AG20443 (cell line): Measurements from ENCODE around the gene HLA-DQA1.
"Not testable (repeated sequence)": the region's sequence is repeated elsewhere in the genome, so short reads cannot be mapped to it uniquely, and the experiment has no call there.

Experiments used
- DNase-seq: peaks from one replicate; pipeline ENCODE4 v3.0.0; 2012; ENCODE audit warnings: low spot score, mixed read lengths

HLA-DQA1 gene

DNA sequence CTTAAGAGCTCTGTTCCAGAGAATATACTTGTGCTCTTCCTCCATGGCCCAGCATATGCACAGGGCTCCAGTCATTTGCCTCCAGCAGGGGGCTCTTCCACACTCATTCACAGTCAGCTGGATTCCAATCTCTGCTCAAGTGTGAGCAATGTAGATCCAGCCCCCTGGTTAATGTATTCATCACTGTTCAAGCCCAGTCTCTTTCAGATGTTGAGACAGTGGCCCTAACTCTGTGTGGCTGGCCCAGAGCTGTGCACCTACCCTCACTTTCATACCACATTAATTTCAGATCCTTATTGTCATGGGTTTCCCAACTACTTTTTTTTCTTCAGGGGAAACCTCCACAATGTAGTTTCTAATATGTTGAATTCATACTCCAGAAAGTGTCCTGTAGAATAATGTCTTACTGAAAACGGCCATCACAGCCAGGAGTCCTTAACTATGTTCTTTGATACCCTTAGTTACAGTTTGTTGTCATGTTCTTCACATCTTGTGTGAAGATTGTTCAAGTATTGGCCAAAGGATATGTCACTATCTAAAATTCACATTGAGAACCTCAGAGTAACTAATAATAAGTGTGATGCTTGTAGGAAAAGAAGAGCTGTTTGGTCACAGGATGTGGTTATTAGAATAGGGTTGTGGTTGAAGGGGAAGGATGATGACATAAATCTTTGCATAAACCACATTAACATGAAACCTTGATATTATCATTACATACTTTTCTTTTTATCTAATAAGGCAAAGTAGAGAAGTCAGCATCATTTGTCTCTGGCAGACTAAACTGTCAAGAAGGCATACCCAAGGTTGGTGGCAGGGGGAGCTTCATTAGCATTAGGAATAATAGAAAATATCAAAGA lies 14.4 kb upstream of the HLA-DQA1 start:
- DNase-seq = no peak

DNA sequence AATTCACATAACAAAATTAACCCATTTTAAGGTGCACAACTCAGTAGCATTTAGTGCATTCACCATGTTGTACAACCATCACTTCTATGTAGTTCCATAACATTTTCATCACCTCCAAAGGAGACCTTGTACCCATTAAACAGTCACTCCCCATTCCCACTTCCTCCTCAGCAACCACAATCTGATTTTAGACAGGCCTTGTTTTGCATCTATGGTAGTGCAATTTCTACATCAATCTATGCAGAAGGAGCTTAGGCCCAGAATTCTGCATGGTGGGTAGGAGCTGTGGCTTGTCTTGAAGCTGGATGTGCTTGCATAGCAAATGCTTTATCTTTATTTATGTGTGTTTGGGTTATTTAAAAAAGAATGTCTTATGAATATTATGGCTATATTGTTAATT lies 13.5 kb upstream of the HLA-DQA1 start:
- DNase-seq = no peak

DNA sequence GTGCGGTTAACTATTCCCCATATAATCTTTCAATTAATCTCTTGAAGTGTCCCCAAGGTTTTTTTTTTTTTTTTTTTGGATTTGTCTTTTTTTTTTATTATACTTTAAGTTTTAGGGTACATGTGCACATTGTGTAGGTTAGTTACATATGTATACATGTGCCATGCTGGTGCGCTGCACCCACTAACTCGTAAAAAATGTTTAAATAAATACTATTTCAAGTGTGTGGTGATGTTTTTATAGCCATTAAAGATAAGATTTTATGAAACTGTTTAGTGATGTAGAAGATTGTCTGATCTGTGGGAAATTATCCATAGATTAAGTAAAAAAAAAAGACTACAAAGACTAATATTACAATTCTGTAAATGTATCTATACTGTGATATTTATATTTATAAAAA lies 12.6 kb upstream of the HLA-DQA1 start:
- DNase-seq = no peak

DNA sequence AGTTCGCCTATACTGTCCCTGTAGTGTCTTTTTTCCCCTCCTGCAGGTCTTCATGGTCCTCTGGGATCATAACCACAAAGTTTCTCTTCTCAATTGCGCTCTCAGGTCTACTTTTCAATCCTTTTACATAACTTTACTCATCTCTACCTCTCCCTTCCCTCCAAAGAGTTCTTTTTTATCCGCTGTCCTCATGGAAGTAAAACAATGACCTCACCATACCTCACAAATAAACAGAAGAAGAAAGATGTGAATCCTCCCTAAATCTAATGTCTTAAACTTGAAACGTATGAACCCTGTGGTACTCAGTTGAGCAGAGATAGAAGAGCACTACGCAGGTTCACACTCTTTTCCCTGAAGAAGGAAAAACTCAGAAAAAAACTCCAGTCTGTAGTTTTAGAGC lies 12.1 kb upstream of the HLA-DQA1 start:
- no peak for DNase-seq

DNA sequence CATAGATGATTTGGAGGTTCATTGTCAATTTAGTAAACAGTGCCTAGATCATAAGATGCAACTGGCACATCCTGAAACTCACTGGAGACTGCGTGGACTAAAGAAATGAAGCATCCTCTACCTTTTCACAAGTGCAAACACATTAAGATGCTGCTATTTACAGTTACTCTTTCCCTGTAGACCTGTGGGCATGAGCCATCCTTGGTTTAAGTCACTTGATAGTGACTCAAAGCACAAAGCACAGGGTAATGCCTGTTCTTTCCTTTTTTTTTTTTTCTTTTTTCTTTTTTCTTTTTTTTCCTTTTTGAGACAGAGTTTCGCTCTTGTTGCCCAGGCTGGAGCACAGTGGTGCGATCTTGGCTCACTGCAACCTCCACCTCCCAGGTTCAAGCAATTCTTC lies 10.0 kb upstream of the HLA-DQA1 start:
- DNase-seq = no peak

DNA sequence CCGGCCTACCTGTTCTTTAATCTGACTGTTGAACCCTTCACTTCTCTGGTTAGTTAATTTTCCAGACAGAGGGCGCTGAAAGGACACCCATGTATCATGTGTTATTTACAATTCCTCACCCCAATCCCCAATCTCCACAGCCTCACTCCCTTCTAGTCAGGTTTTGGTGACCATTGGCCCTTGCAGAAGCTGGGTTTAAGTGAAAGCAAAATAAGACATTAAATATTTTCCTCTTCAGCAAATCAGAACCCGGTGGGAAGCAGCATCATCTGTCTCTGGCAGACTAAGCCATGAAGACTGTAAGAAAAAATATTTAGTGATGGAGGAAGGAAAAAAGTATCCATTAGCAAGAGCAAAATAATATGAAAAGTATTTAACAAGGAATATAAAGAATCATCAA lies 9.4 kb upstream of the HLA-DQA1 start:
- DNase-seq = peak; percentile 24

DNA sequence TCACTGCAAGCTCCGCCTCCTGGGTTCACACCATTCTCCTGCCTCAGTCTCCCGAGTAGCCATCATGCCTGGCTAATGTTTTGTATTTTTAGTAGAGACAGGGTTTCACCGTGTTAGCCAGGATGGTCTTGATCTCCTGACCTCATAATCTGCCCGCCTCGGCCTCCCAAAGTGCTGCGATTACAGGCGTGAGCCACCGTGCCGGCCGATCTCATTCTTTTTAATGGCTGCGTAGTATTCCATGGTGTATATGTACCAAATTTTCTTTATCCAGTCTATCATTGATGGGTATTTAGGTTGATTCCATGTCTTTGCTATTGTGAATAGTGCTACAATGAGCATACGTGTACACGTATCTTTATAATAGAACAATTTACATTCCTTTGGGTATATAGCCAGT lies 7.4 kb upstream of the HLA-DQA1 start:
- not testable (repeated sequence) for DNase-seq

DNA sequence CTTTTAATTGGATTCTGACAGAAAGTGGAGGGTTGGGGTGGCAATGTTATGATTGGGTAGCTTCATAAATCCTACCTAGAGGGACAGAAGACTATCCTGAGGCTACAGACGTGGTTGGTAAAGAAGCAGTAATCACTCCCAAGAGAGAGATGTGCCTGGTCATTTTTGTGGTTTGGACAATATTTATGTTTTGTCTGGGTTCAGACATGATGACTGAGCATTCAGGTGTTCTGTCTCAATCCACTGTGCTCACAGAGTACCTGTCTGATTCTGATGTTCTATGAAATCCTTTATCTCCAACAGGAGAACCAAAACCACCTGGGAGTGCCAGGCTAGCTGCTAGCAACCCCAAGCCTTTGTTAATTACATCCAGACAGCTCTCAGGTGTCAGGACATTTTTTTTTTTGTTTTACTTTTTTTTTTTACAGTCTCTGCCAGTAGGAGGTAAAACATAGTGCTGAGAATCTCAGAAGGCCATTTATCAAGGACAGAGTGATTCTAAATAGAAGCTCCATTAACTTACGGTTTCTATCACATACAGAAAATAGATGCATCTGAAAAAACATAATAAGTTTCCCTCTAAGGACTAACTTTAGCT lies 1.6 kb upstream of the HLA-DQA1 start:
- DNase-seq = no peak

DNA sequence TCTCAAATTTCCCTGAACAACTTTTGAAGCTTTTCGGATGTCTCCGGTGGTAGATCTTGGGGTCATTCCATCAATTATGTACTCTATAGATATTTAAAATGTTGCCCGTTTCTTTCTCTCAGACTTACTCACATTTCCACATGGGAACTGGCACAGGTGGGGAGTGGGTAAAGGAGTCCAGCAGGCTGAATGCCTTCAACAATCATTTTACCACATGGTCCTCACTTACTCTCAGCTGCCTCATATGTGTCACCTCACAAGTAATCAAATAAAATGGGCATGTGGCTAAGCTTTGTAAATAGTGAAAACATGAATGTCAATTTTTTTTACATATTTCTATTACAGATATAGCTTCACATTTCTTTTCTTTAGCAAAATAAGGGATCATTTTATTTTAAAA lies 677 bp downstream of the HLA-DQA1 start:
- DNase-seq = no peak

DNA sequence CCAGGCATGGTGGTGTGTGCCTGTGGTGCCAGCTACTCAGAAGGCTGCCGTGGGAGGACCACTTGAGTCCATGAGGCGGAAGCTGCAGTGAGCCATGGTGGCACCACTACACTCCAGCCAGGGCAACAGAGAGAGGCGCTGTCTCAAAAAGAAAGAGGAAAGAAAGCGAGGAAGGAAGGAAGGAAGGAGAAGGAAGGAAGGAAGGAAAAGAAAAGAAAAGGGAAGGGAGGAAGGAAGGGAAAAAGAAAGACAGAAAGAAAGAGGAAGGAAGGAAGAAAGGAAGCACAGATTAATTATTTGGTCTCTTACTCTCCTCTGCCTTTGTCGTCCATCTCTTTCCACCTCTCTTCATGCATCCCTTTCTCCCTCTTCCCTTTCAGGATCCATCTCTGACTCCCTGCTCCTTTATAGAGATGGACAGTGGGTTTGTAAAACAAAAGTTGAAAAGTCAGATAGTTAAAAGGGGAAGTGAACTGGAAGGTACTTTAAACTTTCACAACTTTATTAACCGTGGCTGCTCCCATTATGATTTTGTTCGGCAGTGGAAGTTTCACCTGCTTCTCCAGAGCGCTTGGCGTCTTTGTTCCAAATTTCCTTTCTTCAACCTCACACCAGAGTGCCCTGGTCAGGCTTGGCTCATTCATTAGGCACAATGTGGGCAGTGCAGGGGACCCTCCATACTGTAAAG lies 1.5 kb downstream of the HLA-DQA1 start:
- no peak for DNase-seq

DNA sequence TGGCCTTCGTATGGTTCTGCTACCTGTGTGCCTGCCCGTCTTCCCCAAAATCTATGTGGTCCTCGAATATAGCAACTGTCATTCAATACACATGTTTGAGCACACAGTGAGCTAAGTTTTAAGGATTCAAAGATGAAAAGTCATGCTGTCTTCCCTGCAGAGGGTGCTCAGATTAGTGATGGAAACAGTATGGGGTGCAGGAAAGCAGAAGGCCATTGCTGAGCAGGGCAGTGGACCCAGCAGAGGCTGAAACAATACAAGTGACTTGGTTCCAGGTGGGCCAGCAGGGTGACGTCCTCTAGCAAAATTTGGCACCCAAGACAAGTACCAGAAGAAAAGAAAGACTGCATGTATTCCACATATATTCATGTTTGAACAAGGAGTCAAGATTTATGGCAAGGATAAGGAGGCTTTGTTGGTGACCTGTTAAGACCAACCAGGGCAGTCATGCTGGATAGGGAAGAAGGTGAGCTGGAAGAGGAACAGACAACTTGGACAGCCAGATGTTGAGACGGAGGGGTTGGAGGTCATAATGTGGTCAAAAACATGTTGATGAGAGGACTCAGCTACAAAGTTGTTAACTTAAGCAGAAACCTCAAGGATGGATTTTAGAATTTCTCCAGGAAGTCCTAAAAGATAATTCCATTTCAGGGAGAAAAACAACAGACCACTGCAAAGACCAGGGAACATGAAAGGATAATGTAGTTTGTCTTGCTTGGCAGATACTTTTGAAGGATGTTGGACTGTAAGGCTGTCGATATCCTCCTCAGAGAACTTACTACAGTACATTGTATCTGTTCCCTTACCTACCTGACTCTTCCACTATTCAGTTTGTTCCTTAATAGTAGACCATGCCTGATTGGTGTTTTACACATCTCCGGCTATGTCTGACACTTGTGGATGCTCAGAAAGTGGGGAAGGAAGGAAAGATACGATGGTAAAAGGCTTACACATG lies 2.5 kb downstream of the HLA-DQA1 start:
- no peak for DNase-seq

DNA sequence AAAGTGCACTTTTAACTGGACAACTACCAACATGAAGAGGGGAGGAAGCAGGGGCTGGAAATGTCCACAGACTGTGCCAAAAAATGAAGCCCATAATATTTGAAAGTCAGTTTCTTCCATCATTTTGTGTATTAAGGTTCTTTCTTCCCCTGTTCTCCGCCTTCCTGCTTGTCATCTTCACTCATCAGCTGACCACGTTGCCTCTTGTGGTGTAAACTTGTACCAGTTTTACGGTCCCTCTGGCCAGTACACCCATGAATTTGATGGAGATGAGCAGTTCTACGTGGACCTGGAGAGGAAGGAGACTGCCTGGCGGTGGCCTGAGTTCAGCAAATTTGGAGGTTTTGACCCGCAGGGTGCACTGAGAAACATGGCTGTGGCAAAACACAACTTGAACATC lies 3.9 kb downstream of the HLA-DQA1 start:
- DNase-seq = no peak

DNA sequence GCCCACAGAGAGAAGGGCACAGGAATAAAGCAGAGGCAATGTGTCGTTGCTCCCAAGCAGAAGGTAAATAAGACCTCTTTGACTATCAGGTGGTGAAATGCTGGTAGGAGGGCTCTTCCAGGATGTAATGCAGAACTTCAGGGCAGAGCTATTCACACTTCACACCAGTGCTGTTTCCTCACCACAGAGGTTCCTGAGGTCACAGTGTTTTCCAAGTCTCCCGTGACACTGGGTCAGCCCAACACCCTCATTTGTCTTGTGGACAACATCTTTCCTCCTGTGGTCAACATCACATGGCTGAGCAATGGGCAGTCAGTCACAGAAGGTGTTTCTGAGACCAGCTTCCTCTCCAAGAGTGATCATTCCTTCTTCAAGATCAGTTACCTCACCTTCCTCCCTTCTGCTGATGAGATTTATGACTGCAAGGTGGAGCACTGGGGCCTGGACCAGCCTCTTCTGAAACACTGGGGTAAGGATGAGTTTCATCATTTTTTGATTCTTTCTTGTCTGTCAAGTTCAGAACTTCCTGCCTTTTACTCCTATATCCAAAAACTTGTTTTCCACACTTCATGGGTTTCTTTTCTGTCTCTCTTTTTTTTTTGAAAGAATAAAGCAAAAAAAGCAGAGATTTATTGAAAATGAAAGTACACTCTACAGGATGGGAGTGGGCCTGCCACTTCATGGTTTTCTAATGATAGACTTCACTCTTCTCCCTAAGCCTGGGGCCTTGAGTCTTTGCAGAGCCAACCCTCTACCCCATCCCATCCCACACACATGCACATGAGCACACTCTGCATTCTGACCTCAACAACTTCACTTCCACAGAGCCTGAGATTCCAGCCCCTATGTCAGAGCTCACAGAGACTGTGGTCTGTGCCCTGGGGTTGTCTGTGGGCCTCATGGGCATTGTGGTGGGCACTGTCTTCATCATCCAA lies 4.8 kb downstream of the HLA-DQA1 start:
- DNase-seq = not testable (repeated sequence)

DNA sequence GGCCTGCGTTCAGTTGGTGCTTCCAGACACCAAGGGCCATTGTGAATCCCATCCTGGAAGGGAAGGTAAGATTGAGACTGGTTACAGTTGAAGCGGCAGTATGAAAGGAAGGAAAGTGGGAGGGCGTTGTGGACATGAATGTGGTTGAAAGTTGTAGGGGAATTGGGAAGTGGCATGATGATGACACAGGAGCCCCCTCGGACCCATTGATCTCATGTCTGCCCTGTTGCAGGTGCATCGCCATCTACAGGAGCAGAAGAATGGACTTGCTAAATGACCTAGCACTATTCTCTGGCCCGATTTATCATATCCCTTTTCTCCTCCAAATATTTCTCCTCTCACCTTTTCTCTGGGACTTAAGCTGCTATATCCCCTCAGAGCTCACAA lies 5.5 kb downstream of the HLA-DQA1 start:
- no peak for DNase-seq

DNA sequence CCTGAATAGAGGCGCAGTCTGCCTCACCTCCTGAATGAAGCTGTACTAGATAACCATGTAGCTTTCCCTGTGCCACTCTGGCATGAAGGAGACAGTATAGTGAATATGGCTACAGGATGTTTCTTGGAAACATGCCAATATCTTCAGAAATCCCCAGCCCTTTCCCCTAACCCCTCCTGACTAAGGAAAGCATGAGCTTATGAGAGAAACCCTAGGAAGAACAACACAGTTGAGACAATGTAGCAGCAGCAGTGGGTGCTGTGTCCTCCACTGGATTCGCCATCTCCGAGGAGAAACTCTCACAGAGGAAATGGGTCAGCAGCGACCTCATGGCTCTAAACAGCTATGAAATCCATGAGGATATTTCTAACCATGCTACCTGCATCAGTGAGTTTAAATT lies 6.7 kb downstream of the HLA-DQA1 start:
- DNase-seq = no peak

DNA sequence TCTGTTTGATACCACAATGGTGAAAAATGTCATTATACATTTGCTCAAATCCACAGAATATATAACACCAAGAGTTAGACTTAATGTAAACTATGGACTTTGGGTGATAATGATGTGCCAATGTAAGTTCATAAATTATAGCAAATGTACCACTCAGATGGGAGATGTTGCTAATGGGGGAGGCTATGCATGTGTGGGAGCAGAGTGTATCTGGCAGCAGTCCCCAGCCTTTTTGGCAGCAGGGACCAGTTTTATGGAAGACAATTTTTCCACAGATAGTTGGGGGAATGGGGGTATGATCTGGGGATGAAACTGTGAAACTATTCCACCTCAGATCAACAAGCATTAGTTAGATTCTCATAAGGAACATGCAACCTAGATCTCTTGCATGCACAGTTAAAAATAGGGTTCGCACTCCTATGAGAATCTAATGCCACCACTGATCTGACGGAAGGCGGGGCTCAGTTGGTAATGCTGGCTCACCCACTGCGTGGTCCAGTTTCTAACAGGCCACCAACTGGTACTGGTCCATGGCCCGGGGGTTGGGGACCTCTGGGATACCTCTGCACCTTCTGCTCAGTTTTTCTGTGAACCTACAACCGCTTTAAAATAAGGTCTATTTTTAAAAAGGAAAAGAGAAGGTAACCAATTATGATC lies 8.0 kb downstream of the HLA-DQA1 start:
- no peak for DNase-seq

DNA sequence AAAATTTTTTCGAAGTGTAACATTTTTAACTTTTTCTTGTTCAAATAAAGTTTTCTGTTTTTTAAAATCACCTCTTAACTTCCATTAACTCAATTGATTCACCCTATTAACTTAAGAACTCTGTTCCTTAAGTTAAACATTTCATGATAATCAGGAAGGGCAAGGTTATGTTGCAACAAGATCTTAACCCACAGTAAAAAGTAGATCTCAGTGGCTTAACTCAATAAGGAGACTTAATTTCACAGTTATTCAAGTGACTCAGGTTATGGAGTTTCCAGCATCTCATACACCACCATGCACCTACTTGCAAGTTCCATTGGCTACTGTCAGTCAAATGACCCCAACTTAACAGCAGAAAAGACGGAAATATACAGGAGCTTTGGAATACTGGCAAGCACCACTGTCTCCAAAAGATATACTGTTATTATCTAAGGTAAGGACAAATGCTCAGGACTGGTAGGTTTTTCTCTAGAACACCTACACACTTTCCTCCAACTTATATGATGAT lies 18.1 kb downstream of the HLA-DQA1 start:
- DNase-seq = no peak

DNA sequence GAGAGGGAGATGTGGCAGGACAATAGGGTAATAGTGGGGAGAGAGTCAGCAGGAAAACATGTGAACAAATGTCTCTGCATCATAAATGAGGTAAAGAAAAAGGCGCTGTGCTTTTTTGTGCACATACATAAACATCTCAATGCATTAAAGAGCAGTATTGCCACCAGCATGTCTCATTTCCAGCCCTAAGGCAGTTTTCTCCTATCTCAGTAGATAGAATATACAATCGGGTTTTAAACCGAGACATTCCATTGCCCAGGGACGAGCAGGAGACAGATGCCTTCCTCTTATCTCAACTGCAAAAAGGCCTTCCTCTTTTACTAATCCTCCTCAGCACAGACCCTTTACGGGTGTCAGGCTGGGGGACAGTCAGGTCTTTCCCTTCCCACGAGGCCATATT lies 20.1 kb downstream of the HLA-DQA1 start:
- DNase-seq = not testable (repeated sequence)

DNA sequence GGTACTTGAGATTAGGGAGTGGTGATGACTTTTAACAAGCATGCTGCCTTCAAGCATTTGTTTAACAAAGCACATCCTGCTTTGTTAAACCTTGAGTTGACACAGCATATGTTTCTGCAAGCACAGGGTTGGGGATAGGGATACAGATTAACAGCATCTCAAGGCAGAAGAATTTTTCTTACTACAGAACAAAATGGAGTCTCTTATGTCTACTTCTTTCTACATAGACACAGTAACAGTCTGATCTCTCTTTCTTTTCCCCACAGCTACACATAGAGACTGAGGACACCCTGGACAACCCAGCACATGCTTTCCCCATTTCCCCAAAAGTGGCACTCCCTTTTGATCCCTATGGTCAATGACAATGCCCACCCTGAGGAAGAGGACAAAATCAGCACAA lies 20.6 kb downstream of the HLA-DQA1 start:
- not testable (repeated sequence) for DNase-seq

DNA sequence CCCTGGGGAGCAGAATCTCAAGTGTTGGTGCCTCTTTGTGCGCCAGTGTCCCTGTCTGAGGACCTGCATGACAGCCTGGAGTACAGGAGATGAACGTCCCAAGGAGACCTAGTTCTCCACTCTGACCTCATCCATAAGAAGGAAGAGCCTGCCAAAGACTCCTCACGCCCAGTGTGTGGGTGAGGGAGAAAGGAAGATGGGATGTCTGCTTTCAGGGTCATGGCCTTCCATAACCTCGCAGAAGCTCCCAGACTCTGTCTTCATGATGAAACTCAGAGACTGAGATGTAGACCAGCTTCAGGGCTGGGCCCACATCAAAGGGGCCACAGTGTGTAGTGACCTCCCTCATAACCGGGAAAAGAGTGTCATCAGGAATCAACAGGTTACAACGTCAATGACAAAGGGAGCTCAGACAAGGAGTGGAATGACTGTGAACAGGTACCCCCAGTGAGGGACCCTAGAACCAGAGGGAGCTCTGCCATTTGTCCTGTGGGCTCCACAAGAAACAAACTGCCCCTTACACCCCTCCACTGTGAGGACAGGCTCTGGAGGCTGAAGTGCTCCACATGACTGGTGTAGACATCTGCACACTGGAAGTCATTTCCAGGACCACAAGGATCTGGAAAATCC lies 21.2 kb downstream of the HLA-DQA1 start:
- no peak for DNase-seq
